ENCODE measurements around the gene RBM26.

RBM26 gene, protein sequence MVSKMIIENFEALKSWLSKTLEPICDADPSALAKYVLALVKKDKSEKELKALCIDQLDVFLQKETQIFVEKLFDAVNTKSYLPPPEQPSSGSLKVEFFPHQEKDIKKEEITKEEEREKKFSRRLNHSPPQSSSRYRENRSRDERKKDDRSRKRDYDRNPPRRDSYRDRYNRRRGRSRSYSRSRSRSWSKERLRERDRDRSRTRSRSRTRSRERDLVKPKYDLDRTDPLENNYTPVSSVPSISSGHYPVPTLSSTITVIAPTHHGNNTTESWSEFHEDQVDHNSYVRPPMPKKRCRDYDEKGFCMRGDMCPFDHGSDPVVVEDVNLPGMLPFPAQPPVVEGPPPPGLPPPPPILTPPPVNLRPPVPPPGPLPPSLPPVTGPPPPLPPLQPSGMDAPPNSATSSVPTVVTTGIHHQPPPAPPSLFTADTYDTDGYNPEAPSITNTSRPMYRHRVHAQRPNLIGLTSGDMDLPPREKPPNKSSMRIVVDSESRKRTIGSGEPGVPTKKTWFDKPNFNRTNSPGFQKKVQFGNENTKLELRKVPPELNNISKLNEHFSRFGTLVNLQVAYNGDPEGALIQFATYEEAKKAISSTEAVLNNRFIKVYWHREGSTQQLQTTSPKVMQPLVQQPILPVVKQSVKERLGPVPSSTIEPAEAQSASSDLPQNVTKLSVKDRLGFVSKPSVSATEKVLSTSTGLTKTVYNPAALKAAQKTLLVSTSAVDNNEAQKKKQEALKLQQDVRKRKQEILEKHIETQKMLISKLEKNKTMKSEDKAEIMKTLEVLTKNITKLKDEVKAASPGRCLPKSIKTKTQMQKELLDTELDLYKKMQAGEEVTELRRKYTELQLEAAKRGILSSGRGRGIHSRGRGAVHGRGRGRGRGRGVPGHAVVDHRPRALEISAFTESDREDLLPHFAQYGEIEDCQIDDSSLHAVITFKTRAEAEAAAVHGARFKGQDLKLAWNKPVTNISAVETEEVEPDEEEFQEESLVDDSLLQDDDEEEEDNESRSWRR

DNA sequence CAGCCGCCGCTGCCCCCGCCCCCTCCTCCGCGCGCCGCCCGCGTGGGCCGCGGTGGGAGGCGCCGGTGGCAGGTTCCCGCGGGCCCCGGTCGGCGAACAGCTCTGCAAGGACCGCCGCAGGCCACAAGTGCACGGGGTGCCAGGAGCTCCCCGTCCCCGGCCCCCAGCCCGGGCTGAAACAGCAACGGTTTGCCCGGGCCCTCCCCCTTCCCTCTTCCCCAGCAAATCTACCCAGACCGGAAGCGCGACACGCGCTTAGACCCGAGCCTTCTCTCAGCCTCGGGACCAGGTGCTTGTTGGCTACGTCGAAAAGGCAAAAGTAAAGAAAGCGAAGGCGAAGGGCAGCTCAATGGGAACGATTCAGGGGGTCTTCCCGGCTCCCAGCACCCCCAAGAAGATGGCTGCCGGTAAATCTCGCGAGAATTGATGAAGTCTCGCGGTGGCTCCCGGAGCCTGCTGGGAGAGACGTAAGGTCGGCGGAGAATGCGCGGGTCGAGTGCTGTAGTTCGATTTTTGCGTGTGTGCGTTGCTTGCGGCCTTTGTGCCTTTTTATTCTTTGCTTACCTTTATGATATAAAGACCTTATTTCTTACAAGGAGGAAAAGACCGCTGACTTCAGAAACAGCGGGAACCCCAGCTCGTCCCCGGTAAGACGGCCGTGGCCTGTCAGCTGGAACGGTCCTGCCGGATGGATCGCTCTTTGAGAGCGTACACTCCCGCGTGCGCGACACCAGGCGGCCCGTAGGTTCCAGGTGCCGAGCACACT, at the start of gene RBM26:
Gene RBM26, minus strand, starts transcription at position 425 of the 766 bp plus-strand sequence. CDS start 481 bp downstream, outside the sequence.
- DNase-seq, result peak; percentile 95

DNA sequence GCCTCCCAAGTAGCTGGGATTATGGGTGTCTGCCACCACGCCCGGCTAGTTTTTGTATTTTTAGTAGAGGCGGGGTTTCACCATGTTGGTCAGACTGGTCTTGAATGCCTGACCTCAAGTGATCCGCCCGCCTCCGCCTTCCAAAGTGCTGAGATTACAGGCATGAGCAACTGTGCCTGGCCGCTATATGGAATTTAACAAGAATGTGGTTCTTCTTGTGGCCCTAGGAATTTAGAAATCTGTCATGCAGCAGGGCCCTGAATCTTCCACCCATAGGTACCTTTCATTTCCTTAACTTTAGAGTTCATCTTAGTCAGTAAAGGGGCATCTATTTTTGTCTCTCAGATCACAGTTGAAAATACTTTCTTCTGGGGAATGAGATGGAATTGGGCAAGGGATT, 49.3 kb upstream of the RBM26 start:
- DNase-seq, result no peak

DNA sequence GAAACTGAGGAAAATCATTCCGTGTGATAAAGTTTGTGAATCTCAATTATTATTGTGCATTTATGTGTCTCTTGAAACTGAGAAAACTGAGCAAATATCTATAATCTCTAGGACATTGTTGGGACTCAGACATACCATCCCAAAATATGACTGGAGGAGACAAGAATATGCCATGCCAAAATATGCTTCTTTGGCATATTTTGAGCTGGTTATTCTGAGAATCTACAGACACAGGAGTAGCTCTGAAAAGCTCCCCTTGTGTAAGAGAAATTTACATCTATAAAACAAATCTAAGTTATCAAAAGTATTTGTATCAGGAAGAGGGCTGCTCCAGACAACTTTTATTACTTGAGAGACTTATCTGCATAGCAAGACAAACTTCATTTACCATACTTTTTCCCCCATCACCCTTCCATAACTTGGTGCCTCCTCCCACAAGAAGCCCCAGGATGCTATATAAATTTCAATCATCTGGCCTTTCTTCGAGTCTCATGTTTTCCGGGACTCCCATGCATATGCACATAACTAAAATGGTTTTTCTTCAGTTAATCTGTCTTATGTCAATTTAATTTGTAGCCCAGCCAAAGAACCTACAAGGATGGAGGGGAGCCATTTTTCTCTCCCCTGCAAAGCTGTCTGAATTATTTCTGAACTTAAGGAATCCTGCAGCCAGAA, 46.3 kb upstream of the RBM26 start:
- no peak for DNase-seq

DNA sequence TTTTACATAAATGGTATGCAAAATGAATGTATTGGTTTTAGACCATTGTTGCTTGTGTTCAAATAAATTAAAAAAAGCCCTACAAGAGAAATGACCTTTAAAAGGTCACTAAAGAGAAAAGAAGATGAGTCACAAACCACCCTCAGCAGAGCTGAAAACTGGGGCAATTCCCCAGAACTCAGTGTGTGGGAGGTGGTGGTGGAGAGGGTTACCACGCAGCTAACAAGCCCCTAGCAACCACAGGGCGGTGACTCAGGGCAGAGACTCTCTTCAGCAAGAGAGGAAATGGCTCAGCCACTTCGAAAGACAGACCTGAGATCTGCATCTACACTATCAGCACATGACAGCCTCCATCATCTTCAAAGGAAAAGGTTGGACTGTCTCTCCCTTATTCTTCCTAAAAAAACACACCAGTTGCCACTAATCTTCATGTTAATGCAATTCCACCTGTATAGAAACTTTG, 45.5 kb upstream of the RBM26 start:
- peak; percentile 92 for DNase-seq

DNA sequence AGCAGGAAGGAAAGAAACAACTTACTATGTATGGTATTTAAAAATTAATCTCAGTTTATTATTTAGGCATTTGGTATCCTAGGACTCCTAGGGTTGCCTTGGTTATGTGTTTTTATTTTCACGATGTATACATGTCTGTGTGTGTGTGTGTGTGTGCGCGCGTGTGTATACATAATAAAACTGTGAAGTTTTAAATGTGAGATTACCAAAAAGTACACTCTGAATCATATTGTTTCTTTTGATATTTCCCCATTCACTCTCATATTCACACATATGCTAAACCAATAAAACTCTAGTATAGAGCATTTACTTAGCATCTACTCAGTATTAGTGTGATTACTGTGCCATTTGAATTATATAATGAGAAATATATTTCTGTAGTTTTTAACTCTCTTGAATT, 44.1 kb upstream of the RBM26 start:
- DNase-seq, result no peak

DNA sequence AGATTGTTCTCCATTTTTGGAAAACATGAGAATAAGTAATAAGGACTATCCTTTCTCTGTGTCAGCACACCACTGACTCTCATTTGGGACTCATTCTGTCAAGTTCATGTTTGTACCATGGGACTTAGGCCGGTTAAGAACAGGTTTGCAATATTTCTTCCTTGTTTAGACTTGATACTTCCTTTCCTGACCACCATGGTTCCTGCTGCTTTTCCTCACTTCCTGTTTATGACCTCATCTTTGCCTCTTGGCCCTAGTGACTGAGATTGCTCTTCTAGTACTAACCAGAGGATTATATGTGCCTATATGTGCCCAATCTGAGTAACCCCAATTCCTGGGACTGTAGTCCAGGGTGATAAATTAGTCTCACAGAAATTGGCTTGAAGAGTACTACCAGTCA, 42.4 kb upstream of the RBM26 start:
- peak; percentile 39 for DNase-seq

DNA sequence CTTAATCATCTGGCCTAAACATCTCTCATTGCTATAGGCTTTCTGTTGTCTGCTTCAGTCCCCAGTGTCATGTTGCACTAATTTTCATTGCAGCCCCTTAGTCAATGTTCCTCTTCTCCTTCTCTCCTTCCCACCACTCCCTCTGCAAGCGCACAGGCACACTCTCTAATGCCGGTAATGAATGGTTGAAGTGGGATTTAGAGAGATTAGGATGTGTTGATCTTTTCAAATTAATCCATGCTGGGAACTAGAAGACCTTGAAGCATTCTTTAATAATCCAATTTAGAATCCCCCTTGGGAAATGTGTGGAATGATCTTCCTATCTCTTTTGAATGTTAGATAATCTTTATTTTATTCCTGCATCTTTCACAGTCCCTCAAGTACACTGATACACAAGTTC, 41.7 kb upstream of the RBM26 start:
- DNase-seq, result no peak

DNA sequence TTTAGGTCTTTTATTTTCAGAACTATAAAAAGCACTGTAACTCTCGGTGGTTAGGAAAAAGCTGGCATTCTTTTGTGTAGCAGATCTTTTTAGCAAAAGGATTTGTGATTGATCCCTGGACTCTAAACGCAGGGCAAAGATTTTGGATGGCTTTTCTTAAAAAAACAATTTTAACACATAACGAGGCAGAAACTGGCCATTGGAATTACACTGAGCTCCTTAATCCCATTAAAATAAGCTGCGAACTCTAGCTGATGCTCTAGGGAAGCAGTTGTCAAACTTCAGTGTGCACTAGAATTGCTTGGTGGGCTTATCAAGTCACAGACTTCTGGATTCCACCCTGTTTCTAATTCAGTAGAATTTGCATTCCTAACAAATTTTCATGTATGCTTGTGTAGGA, 41.1 kb upstream of the RBM26 start:
- no peak for DNase-seq

DNA sequence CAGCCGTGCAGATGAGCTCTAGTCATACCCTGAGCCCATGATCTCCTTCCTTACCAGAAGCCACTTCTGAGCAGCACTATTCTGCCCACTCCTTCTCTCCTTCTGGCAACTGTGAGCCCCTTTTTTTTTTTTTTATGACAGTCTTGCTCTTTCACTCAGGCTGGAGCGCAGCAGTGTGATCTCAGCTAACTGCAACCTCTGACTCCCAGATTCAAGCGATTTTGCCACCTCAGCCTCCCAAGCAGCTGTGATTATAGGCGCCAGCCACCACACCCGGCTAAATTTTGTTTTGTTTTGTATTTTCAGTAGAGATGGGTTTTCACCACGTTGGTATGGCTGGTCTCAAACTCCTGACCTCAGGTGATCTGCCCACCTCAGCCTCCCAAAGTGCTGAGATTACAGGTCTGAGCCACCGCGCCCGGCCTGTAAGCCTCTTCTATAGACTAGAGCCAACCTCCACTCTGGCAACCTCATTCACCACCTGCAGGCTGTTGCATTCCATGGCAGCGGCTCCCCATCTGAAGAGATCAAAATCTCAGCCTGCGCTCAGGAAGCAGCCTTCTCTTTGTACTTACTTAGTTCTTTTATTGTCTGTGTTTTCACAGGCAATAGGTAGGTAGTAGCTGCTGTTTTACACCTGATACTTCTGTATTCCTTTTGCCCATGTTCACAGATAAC, 40.1 kb upstream of the RBM26 start:
- no peak for DNase-seq

DNA sequence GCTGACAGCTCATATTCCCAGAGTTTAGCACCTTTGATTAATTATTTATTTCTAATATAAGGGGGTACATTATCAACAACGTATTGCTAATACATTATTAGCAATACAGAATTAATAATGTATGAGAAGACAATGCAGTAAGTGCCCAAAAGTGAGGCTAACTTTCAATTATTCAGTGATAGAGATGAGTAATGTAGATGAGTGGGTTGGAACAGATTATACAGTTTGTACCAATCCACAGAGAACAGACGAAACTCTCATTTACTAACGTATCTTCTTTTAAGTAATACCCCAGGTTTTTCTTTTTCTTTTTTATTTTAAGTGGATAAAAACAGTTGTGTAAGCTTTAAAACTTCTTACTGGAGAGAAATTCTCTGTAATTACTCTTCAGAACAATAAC, 36.7 kb upstream of the RBM26 start:
- DNase-seq, result no peak

DNA sequence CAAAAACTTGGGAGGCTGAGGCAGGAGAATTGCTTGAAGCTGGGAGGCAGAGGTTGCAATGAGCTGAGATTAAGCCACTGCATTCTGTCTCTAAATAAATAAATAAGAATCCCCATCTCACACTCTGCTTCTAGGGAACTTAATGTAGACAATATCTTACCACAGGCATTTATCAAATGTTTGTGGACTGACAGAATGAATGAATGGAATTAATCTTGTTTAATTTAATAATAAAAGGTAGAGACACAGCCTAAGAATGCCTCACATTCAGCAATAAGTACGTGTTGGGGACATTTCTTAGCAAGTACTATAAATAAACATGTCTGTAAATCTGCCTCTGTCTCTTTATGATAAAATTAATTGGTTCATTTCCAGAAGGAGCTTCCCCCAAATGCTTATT, 36.2 kb upstream of the RBM26 start:
- DNase-seq, result no peak

DNA sequence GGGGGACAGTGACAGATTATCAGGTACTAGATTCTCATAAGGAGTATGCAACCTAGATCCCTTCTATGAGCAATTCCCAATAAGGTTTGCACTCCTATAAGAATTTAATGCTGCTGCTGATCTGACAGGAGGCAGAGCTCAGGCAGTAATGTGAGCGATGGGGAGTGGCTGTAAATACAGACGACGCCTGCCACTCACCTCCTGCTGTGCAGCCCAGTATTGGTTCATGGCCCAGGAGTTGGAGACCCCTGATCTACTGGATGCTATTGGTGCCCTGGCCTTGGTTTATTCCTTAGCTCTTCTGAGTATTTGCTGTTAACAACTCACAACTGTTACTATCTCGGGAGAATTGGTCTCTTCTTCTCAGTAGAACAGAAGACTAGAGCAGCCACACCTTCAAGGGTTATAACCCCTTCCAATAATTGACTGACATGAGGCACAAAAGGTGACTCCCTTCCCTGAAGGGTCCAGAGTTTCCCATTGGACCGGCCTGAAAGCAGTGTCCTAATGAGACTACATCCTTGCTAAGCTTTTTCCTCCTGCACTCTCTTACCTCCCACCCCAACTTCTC, 35.0 kb upstream of the RBM26 start:
- DNase-seq, result no peak

DNA sequence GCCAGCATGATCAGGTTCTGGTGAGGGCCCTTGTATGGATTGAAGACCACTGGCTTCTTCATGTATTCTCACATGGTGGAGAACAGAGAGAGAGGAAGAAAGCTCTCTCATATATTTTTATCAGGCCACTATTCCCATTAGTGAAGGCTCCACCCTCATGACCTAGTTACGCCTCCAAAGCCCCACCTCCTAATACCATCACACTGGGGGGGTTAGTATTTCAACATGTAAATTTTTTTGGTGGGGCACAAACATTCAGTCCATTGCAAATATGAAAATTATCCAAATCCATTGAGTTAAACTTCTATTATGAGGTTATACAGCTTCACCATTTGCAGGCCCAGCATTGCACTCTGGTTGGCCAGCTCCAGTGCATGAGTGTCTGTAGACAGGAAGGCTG, 33.2 kb upstream of the RBM26 start:
- no peak for DNase-seq

DNA sequence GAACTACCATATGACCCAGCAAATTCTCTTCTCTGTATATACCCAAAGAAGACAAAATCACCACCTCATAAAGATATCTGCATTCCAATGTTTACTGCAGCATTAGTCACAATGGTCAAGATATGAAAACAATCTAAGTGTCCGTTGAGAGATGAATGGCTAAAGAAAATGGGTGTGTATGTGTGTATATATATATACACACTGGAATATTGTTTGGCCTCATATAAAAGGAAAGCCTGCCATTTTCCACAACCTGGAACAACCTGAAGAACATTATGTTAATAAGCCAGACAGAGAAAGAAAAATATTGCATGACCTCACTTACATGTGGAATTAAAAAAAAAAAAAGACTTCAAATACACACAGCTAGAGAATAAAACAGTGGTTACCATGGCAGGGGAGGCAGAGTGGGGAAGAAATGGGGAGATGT, 29.5 kb upstream of the RBM26 start:
- DNase-seq, result no peak

DNA sequence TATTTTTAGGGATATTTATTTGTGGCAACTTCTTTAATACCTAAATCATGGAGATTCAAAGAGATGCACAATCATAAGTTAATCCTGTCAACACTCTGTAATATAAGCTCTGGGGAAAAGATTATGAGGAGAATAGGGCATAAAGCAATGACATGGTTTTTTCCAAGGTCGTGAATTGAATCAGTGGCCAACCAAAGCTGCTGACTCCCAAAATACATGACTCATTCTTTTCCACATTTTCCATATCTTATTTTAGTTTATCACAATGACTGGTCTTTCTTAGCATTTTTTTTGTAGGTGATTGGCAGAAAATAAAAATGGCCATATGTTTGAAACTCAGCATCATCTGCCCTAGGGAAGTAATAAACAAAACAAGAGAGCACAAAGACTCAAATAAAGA, 28.5 kb upstream of the RBM26 start:
- DNase-seq, result no peak

DNA sequence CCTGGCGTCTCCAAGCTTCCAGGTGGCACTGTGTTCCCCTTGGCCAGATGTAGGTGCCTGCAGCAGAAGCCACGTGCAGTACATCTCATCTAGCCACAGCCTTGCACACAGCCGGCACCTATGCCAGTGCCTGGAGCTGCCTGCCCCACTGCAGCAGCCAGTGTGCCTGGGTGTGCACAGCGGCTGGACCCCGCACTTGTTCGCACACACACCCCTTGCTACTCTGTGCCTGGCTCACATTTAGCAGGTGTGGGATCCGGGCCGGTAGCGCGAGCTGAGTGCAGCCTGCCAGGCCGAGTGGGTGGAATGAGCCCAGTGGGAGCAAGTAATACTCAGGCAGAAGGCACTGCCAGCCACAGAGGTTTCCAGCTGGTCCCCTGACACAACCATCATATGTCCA, 26.9 kb upstream of the RBM26 start:
- no peak for DNase-seq

DNA sequence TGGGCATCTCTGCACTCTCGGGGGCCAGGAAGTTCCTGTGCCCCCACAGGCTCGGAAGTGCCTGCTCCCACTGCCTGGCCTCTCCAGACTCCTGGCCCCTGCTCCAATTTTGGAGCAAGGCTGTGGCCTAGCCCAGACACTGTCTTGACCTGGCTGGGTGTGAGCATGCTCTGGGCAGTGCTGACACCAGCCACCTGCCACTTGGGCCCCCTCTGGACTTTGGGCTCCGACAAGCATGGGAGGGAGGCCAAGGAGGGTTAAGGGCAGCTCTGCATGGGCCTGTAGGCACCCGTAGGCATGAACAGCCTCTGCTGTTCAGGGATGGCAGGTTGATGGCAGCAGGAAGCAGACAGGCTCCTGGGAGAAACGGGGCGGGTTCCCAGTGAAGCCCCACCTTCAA, 26.0 kb upstream of the RBM26 start:
- no peak for DNase-seq

DNA sequence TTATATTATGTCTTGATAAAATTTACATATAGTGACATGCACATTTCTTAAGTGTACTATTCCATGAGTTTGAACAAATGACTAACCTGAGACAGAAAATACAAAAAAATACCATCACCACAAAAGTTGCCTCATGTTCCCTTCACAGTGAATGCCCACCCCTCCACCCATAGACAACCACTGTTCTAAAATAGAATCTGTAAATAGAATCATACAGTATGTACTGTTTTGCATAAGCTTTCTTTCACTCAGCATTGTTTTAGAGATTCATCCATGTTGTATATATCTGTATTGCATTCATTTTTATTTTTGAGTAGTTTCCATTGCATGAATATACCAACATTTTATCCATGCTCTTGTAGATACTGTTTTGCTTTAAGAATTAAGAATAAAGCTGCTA, 23.3 kb upstream of the RBM26 start:
- DNase-seq, result no peak

DNA sequence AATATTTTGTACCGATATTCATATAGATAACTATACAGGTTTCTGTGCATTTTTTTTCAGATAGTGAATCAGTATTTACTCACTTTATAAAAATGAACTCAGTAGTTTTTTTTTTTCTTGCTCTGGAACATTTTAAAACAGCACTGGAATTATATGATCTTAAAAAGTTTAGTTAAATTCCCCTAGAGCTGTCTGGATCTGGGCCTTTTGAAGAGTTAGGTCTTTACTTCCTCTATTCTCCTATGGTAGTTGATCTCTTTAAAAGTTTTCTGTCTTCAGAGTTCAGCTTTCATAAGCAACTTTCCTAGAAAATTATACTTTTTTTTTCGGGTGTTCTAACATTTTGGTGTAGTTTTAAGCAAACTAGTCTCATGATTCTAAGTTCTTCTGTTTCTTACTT, 21.8 kb upstream of the RBM26 start:
- no peak for DNase-seq

DNA sequence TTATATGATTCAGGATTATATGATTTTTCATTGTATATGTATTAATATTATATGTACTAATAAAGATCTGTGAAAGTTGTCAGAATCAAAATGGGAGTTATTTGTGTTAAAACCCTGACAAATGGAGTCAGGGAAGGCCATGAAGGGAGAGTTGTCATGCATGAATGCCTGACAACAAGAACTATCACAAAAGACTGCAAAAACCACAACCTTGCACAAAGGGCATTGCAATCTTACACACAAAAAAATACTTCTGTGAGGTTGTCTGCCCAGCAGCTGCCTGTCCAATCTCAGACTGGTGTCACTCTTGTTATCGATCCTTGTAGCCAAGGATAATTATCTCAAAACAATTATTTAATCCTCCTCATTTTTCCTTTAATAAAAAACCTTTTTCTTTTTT, 21.2 kb upstream of the RBM26 start:
- DNase-seq, result no peak
